ENCODE results near the gene DSG3.

DSG3 gene

GRCh38 chr18:31430554-31430953 lies 17.0 kb upstream of the DSG3 start:
- DNase-seq, result no peak

GRCh38 chr18:31432316-31432715 lies 15.2 kb upstream of the DSG3 start:
- no peak for DNase-seq

GRCh38 chr18:31436825-31437224 lies 10.7 kb upstream of the DSG3 start:
- no peak for DNase-seq

- no peak for DNase-seq
These were observed 9.1 kb upstream of the DSG3 start for GRCh38 chr18:31438402-31438801.

GRCh38 chr18:31439807-31440325 lies 7.7 kb upstream of the DSG3 start:
- DNase-seq, result no peak

GRCh38 chr18:31440787-31441186 lies 6.8 kb upstream of the DSG3 start:
- no peak for DNase-seq

- no peak for DNase-seq
These were observed 6.0 kb upstream of the DSG3 start for GRCh38 chr18:31441493-31441892.

- DNase-seq, result no peak
These were observed 3.4 kb upstream of the DSG3 start for GRCh38 chr18:31444142-31444541.

GRCh38 chr18:31445908-31446307 lies 1.6 kb upstream of the DSG3 start:
- no peak for DNase-seq

GRCh38 chr18:31446854-31447253 lies 687 bp upstream of the DSG3 start:
- no peak for DNase-seq

GRCh38 chr18:31450409-31450808 lies 2.9 kb downstream of the DSG3 start:
- DNase-seq, result no peak

- DNase-seq, result no peak
These were observed 4.1 kb downstream of the DSG3 start for GRCh38 chr18:31451625-31452024.

- DNase-seq, result no peak
These were observed 6.6 kb downstream of the DSG3 start for GRCh38 chr18:31454066-31454708.

GRCh38 chr18:31469629-31470028 lies 22.1 kb downstream of the DSG3 start:
- no peak for DNase-seq

- no peak for DNase-seq
These were observed 31.1 kb downstream of the DSG3 start for GRCh38 chr18:31478688-31479087.

- DNase-seq, result no peak
These were observed 34.5 kb downstream of the DSG3 start for GRCh38 chr18:31482051-31482450.

GRCh38 chr18:31483396-31483795 lies 35.9 kb downstream of the DSG3 start:
- no peak for DNase-seq

GRCh38 chr18:31484461-31484860 lies 36.9 kb downstream of the DSG3 start:
- DNase-seq, result no peak

- DNase-seq, result no peak
These were observed 38.6 kb downstream of the DSG3 start for GRCh38 chr18:31486165-31486564.

GRCh38 chr18:31487246-31488015 lies 39.9 kb downstream of the DSG3 start:
- no peak for DNase-seq

GRCh38 chr18:31489311-31489710 lies 41.8 kb downstream of the DSG3 start:
- DNase-seq, result no peak

GRCh38 chr18:31490387-31490786 lies 42.8 kb downstream of the DSG3 start:
- no peak for DNase-seq

- no peak for DNase-seq
These were observed 43.3 kb downstream of the DSG3 start for GRCh38 chr18:31490833-31491232.

- DNase-seq, result no peak
These were observed 44.0 kb downstream of the DSG3 start for GRCh38 chr18:31491586-31491985.

GRCh38 chr18:31492671-31493070 lies 45.1 kb downstream of the DSG3 start:
- no peak for DNase-seq
